Fibroblast of lung (primary cell): Measurements from ENCODE around the gene SUSD1.

ENCODE experiments used
- EZH2 ChIP-seq: IDR thresholded peaks from 2 replicates; pipeline ENCODE4 v1.5.1; 2012; ENCODE audit warnings: low read length, control low read depth, mild to moderate bottlenecking; ENCODE audit errors: missing control alignments
- TF ChIP-seq, protein P1 (sequence below), 2 donors: IDR thresholded peaks in 1 of 2; conservative IDR thresholded peaks in 1 of 2; 1 replicate in 1 of 2; 2 replicates in 1 of 2; pipeline ENCODE4 v1.5.1; 2011 to 2012; ENCODE audit warnings: low read length in 2 of 2, control low read depth in 1 of 2, inconsistent platforms in 1 of 2, low read depth in 1 of 2, mild to moderate bottlenecking in 1 of 2

GRCh38 chr9:112044186-112044585 lies 130.9 kb downstream of the SUSD1 start:
- TF ChIP-seq, protein P1, sequence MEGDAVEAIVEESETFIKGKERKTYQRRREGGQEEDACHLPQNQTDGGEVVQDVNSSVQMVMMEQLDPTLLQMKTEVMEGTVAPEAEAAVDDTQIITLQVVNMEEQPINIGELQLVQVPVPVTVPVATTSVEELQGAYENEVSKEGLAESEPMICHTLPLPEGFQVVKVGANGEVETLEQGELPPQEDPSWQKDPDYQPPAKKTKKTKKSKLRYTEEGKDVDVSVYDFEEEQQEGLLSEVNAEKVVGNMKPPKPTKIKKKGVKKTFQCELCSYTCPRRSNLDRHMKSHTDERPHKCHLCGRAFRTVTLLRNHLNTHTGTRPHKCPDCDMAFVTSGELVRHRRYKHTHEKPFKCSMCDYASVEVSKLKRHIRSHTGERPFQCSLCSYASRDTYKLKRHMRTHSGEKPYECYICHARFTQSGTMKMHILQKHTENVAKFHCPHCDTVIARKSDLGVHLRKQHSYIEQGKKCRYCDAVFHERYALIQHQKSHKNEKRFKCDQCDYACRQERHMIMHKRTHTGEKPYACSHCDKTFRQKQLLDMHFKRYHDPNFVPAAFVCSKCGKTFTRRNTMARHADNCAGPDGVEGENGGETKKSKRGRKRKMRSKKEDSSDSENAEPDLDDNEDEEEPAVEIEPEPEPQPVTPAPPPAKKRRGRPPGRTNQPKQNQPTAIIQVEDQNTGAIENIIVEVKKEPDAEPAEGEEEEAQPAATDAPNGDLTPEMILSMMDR (conservative IDR thresholded peaks at IDR 0.05 in 1 of 2, IDR thresholded peaks at IDR 0.05 in 1 of 2; ENCODE audit: low read depth in 1 of 2, low read length in 2 of 2) = no peak
- TF ChIP-seq EZH2 = no peak
